Left ventricle myocardium inferior (tissue), 1 donor: ENCODE results near the gene RPN2. TPM values are rescaled to one million over a fixed set of nuclear protein-coding genes. Genes with fewer than 3 reads are reported as not detected.

Source experiments
- DNase-seq: peaks from one replicate; pipeline ENCODE4 v3.0.0-alpha.2; 2020
- H3K27ac ChIP-seq: fragments of 200-600 bp; replicated peaks from 2 replicates; pipeline ENCODE4 v1.8.0; 2021
- H3K27me3 ChIP-seq: fragments of 200-600 bp; 2 replicates; pipeline ENCODE4 v1.8.0; 2021; ENCODE audit warnings: low read depth
- H3K36me3 ChIP-seq: fragments of 200-600 bp; 2 replicates; pipeline ENCODE4 v1.8.0; 2021
- H3K4me1 ChIP-seq: fragments of 200-600 bp; 2 replicates; pipeline ENCODE4 v1.8.0; 2021
- H3K4me3 ChIP-seq: fragments of 200-600 bp; 2 replicates; pipeline ENCODE4 v1.8.0; 2021; ENCODE audit warnings: mild to moderate bottlenecking, moderate library complexity
- H3K9me3 ChIP-seq: fragments of 200-600 bp; replicated peaks from 2 replicates; pipeline ENCODE4 v1.8.0; 2021
- CTCF ChIP-seq: fragments of 200-600 bp; IDR thresholded peaks from 2 replicates; pipeline ENCODE4 v1.8.0; 2021; ENCODE audit warnings: antibody characterized with exemption, mild to moderate bottlenecking, borderline replicate concordance
- intact Hi-C: fragments of 100-400 bp; cut with micrococcal nuclease; formaldehyde crosslinking; loops from one replicate; pipeline ENCODE4 v1.11.0; 2022
- total RNA-seq: library from RNA; stranded (reverse); fragmentation: NEBNext Ultra II Directional; extraction: Animal tissue kit (Norgen Biotek cat#: 25700); gene quantifications from one replicate; pipeline ENCODE4 v1.2.1, GENCODE V29; 2021
- donor health status: DM: no; HTN: yes; CAD: no; lungs with severe emphysema.

The RPN2 gene
- total RNA-seq, 1 donor from 2014 or later: 81.4 TPM

- no peak for TF ChIP-seq CTCF
- H3K4me1 ChIP-seq: no peaks in the 10 kb centered on the region
- intact Hi-C loops: no loop called here
Measured at GRCh38 chr20:37261714-37262113, 82.6 kb downstream of the RPN2 start, which contains the start of gene GHRH. Gene GHRH (minus strand): TSS chr20:37261814. CDS start chr20:37256889, 4,925 bp downstream.

GRCh38 chr20:37262505-37262904, 83.4 kb downstream of the RPN2 start:
- intact Hi-C loops: no loop called here

More at GRCh38 chr20:37261714-37262113, 82.6 kb downstream of the RPN2 start, which contains the start of gene GHRH:
- H3K27me3 ChIP-seq: peaks cover 64% of the 10 kb centered on the region
- no peak within 1 kb of the TSS for H3K27ac ChIP-seq
- no peaks in the 10 kb centered on the region for H3K36me3 ChIP-seq
- H3K4me3 ChIP-seq: no peak within 1 kb of the TSS
- no peak for DNase-seq
- no peaks in the 10 kb centered on the region for H3K9me3 ChIP-seq

DNA sequence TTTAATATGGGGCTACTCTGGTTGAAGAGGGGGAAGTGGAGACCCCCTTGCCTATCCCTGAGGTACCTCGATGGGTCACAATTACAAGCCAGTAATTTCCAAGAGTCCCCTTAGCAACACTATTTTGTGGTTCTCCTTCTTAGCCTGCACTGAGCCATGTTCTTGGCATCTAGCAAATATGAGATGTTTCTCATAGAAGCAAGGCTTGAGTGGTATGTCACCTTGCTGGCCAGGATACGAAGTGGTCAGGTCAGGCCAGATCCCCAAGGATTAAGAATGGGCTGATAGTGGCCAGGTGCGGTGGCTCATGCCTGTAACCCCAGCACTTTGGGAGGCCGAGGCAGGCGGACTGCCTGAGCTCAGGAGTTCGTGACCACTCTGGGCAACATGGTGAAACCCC, 84.6 kb downstream of the RPN2 start:
- Histone ChIP-seq H3K9me3 (no peaks in the 10 kb centered on the region), H3K4me3 (no peak overlapping the region), H3K27ac (no peak overlapping the region), H3K4me1 (no peaks in the 10 kb centered on the region), H3K36me3 (no peaks in the 10 kb centered on the region), H3K27me3 (peaks cover 44% of the 10 kb centered on the region)
- TF ChIP-seq CTCF: no peak
- intact Hi-C loops: no loop called here
- no peak for DNase-seq

More at GRCh38 chr20:37262505-37262904, 83.4 kb downstream of the RPN2 start:
- Histone ChIP-seq H3K9me3 (no peaks in the 10 kb centered on the region), H3K36me3 (no peaks in the 10 kb centered on the region), H3K27me3 (peaks cover 56% of the 10 kb centered on the region), H3K27ac (no peak overlapping the region), H3K4me3 (no peak overlapping the region), H3K4me1 (no peaks in the 10 kb centered on the region)
- no peak for TF ChIP-seq CTCF
- no peak for DNase-seq

DNA sequence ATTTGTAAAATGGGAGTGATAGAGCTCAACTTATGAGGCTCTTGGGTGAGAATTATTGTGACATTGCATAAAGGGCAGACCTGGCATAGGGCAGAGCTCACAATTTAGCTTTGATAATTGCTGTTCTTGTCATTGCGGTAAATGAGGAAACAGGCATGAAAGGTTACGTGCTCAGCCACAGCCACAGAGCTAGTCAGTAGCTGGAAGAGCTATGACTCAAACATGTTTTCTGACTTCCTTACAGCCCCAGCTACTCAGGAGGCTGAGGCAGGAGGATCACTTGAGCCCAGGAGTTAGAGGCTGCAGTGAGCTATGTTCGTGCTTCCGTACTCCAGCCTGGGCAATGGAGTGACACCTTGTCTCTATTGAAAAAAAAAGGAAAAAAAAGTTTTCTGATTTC, 86.0 kb downstream of the RPN2 start:
- no peaks in the 10 kb centered on the region for H3K36me3 ChIP-seq
- no peak overlapping the region for H3K27ac ChIP-seq
- DNase-seq: no peak
- no peak overlapping the region for H3K4me3 ChIP-seq
- no peaks in the 10 kb centered on the region for H3K9me3 ChIP-seq
- H3K27me3 ChIP-seq: peaks cover 36% of the 10 kb centered on the region
- intact Hi-C loops: loop anchor here (5.0 kb wide), 1 partner anchor 267 kb away; no protein-coding TSS in a partner anchor
- H3K4me1 ChIP-seq: no peaks in the 10 kb centered on the region
- TF ChIP-seq CTCF: no peak

GRCh38 chr20:37266940-37267666, 88.0 kb downstream of the RPN2 start:
- intact Hi-C loops: loop anchor here (5.0 kb wide), 1 partner anchor 265 kb away; no protein-coding TSS in a partner anchor
- H3K9me3 ChIP-seq: no peaks in the 10 kb centered on the region
- no peak overlapping the region for H3K27ac ChIP-seq
- H3K4me3 ChIP-seq: no peak overlapping the region
- H3K36me3 ChIP-seq: no peaks in the 10 kb centered on the region
- no peak for TF ChIP-seq CTCF
- DNase-seq: no peak
- H3K27me3 ChIP-seq: peaks cover 17% of the 10 kb centered on the region
- no peaks in the 10 kb centered on the region for H3K4me1 ChIP-seq
